Ascending aorta (tissue), 2 donors: ENCODE measurements around the gene ARID3A. TPM values are rescaled to one million over a fixed set of nuclear protein-coding genes. Genes with fewer than 3 reads are reported as not detected.

Experiments
- DNase-seq, 2 donors: peaks; one replicate each; pipeline ENCODE4 v3.0.0-alpha.2; 2019; ENCODE audit warnings: low spot score in 2 of 2
- H3K27ac ChIP-seq, 2 donors: fragments of 200-600 bp; sonication (generic); one replicate each; pipeline ENCODE4 v1.5.1; 2016 to 2017; ENCODE audit warnings: mild to moderate bottlenecking in 1 of 2
- H3K27me3 ChIP-seq: fragments of 200-600 bp; sonication (generic); one replicate; pipeline ENCODE4 v1.5.1; 2017
- H3K36me3 ChIP-seq, 2 donors: fragments of 200-600 bp; sonication (generic); one replicate each; pipeline ENCODE4 v1.5.1; 2016
- H3K4me1 ChIP-seq, 2 donors: fragments of 200-600 bp; sonication (generic); one replicate each; pipeline ENCODE4 v1.5.1; 2016 to 2017; ENCODE audit warnings: mild to moderate bottlenecking in 1 of 2
- H3K4me3 ChIP-seq, 2 donors: fragments of 200-600 bp; sonication (generic); one replicate each; pipeline ENCODE4 v1.5.1; 2016 to 2017; ENCODE audit warnings: mild to moderate bottlenecking in 1 of 2
- H3K9me3 ChIP-seq, 2 donors: fragments of 200-600 bp; sonication (generic); one replicate each; pipeline ENCODE4 v1.5.1; 2016
- CTCF ChIP-seq, 3 experiments: fragments of 200-600 bp in 2 of 3; fragments of 450-650 bp in 1 of 3; sonication (generic) in 2 of 3; IDR thresholded peaks; one replicate each; pipeline ENCODE4 v1.5.1; 2016 to 2019; ENCODE audit warnings: antibody characterized with exemption in 3 of 3, mild to moderate bottlenecking in 1 of 3, moderate library complexity in 1 of 3
- intact Hi-C: fragments of 100-400 bp; cut with DNase I; formaldehyde crosslinking; loops from one replicate; pipeline ENCODE4 v1.15.1; 2023
- total RNA-seq: library from RNA; depleted of rRNA; stranded (reverse); fragments of >200 nt; gene quantifications from one replicate; pipeline ENCODE4 v1.1.0, GENCODE V29; 2016

ARID3A gene
- total RNA-seq, 1 donor from 2014 or later, result 55.3 TPM

- intact Hi-C loops, result no loop called here
- peak overlapping the region in 1 of 2 donors; percentile 10 for H3K4me3 ChIP-seq
- DNase-seq, result no peak
These were observed 90.8 kb downstream of the ARID3A start for GRCh38 chr19:1016647-1017114.

DNA sequence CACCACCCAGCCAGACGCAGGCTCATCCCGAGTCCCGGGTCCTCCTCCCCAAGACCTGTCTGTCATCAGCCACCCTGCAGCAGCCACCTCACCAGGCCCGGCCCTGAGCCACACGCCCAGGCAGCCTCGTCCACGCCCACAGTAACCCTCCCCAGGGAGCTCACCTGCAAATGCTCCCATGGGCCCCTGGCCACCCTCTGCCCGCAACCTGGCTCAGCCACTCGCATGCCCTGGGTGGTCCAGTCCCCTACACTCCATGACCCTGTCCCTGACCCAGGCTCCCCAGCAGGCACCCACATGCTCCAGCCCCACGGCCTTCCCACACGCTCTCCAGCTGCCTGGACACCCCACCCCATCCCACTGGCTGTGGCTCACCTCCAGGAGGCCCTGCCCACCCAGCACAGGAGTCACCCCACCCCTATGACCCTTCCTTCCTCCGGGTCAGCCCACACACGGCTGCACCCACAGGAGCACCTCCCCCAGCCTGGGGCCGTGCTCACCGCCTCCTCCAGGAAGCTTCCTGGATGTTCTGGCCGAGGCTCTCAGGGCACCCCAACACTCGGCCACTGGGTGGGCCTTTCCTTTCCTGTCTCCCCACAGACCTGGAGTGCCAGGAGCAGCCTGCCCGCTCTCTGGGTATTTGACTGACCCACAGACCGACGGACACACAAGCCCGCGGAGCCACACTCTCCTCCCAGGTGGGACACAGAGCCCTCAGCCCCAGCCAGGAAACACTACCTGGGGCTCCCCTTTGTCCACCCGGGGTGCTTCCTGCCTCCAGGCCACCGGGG, 91.5 kb downstream of the ARID3A start:
- Histone ChIP-seq H3K4me1 (peaks cover 35 to 45% of the 10 kb centered on the region in 2 donors), H3K27ac (no peak overlapping the region)

More at GRCh38 chr19:1016647-1017114, 90.8 kb downstream of the ARID3A start:
- no peaks in the 10 kb centered on the region for H3K27me3 ChIP-seq
- H3K36me3 ChIP-seq, result peaks cover 32 to 33% of the 10 kb centered on the region in 2 donors
- no peak overlapping the region for H3K27ac ChIP-seq
- TF ChIP-seq CTCF (IDR thresholded peaks at IDR 0.05), result no peak
- no peaks in the 10 kb centered on the region for H3K9me3 ChIP-seq
- peaks cover 30 to 39% of the 10 kb centered on the region in 2 donors for H3K4me1 ChIP-seq

GRCh38 chr19:1017906-1018305, 92.1 kb downstream of the ARID3A start:
- Histone ChIP-seq H3K4me1 (peaks cover 35 to 49% of the 10 kb centered on the region in 2 donors), H3K4me3 (peak overlapping the region in 1 of 2 donors; percentile 7), H3K9me3 (no peaks in the 10 kb centered on the region), H3K27ac (no peak overlapping the region), H3K27me3 (no peaks in the 10 kb centered on the region), H3K36me3 (peaks cover 20 to 21% of the 10 kb centered on the region in 2 donors)
- intact Hi-C loops, result no loop called here
- DNase-seq, result no peak
- TF ChIP-seq CTCF (IDR thresholded peaks at IDR 0.05), result no peak

More for the DNA sequence above, 91.5 kb downstream of the ARID3A start:
- TF ChIP-seq CTCF (IDR thresholded peaks at IDR 0.05), result no peak
- DNase-seq, result no peak
- H3K27me3 ChIP-seq, result no peaks in the 10 kb centered on the region
- H3K4me3 ChIP-seq, result peak overlapping the region in 1 of 2 donors; percentile 7
- H3K9me3 ChIP-seq, result no peaks in the 10 kb centered on the region
- H3K36me3 ChIP-seq, result peaks cover 26 to 27% of the 10 kb centered on the region in 2 donors
- intact Hi-C loops, result no loop called here

- intact Hi-C loops, result no loop called here
- no peak for DNase-seq
- H3K36me3 ChIP-seq, result peaks cover 15 to 16% of the 10 kb centered on the region in 2 donors
- TF ChIP-seq CTCF (IDR thresholded peaks at IDR 0.05), result no peak
- peaks cover 39 to 54% of the 10 kb centered on the region in 2 donors for H3K4me1 ChIP-seq
- H3K27me3 ChIP-seq, result no peaks in the 10 kb centered on the region
- H3K27ac ChIP-seq, result no peak overlapping the region
- H3K9me3 ChIP-seq, result no peaks in the 10 kb centered on the region
- H3K4me3 ChIP-seq, result peak overlapping the region in 1 of 2 donors; percentile 93
These were observed 92.6 kb downstream of the ARID3A start for GRCh38 chr19:1018393-1018792.

GRCh38 chr19:1018932-1019615, 93.2 kb downstream of the ARID3A start:
- intact Hi-C loops, result no loop called here
- no peaks in the 10 kb centered on the region for H3K9me3 ChIP-seq
- H3K27ac ChIP-seq, result no peak overlapping the region
- H3K4me1 ChIP-seq, result peaks cover 39 to 55% of the 10 kb centered on the region in 2 donors
- no peak for TF ChIP-seq CTCF (IDR thresholded peaks at IDR 0.05)
- H3K27me3 ChIP-seq, result no peaks in the 10 kb centered on the region
- DNase-seq, result no peak
- H3K4me3 ChIP-seq, result peak overlapping the region; percentile 93 to 94
- peaks cover 8 to 9% of the 10 kb centered on the region in 2 donors for H3K36me3 ChIP-seq
